Mesodermal cell (in vitro differentiated cells): ENCODE measurements around the gene ELOVL6.

Experiments
- H3K27ac ChIP-seq: 2 replicates; pipeline ENCODE4 v1.7.0; 2013; ENCODE audit warnings: mild to moderate bottlenecking, low read depth, low read length, moderate library complexity; ENCODE audit not compliant: severe bottlenecking
- H3K36me3 ChIP-seq: 2 replicates; pipeline ENCODE4 v1.7.1; 2013; ENCODE audit warnings: mild to moderate bottlenecking, low read length, moderate library complexity; ENCODE audit not compliant: control insufficient read depth, insufficient read depth
- H3K4me1 ChIP-seq: one replicate; pipeline ENCODE4 v1.7.1; 2013; ENCODE audit warnings: mild to moderate bottlenecking, low read length; ENCODE audit not compliant: insufficient read depth, control insufficient read depth, poor library complexity, severe bottlenecking
- H3K4me3 ChIP-seq: 2 replicates; pipeline ENCODE4 v1.7.0; 2013; ENCODE audit warnings: low read length, control low read depth, mild to moderate bottlenecking; ENCODE audit not compliant: insufficient read depth, poor library complexity, severe bottlenecking; ENCODE audit errors: extremely low read depth
- H3K9me3 ChIP-seq: 2 replicates; pipeline ENCODE4 v1.7.1; 2013; ENCODE audit warnings: mild to moderate bottlenecking, low read length, moderate library complexity; ENCODE audit not compliant: control insufficient read depth
- WGBS, 2 experiments: methylation state at CpG; one replicate each; pipeline ENCODE4 v1.1.5; 2013; ENCODE audit warnings: missing lambda C conversion rate in 2 of 2; ENCODE audit not compliant: insufficient coverage in 2 of 2; 5-methylcytosine and 5-hydroxymethylcytosine counted together

The ELOVL6 gene

GRCh38 chr4:110075083-110075738 is 123.2 kb downstream of the ELOVL6 start:
- no peaks in the 10 kb centered on the region for H3K9me3 ChIP-seq
- H3K36me3 ChIP-seq = peaks cover 41% of the 10 kb centered on the region
- H3K4me1 ChIP-seq = peaks cover 4% of the 10 kb centered on the region
- H3K27ac ChIP-seq = no peak overlapping the region
- no peak overlapping the region for H3K4me3 ChIP-seq

- H3K9me3 ChIP-seq = no peaks in the 10 kb centered on the region
- no peak overlapping the region for H3K27ac ChIP-seq
- 87 to 95% methylated on average over 2 to 3 of the region's 4 CpGs for WGBS, 2 experiments
- H3K4me1 ChIP-seq = peaks cover 4% of the 10 kb centered on the region
- H3K4me3 ChIP-seq = no peak overlapping the region
- H3K36me3 ChIP-seq = peaks cover 48% of the 10 kb centered on the region
These were observed 123.8 kb downstream of the ELOVL6 start for GRCh38 chr4:110074570-110074969.

GRCh38 chr4:110073053-110073845 is 125.2 kb downstream of the ELOVL6 start:
- no peak overlapping the region for H3K4me3 ChIP-seq
- peaks cover 4% of the 10 kb centered on the region for H3K4me1 ChIP-seq
- WGBS, 2 experiments = 86 to 100% methylated on average over 1 to 3 of the region's 10 CpGs

GRCh38 chr4:110071466-110071865 is 126.9 kb downstream of the ELOVL6 start:
- H3K36me3 ChIP-seq = peaks cover 48% of the 10 kb centered on the region
- no peak overlapping the region for H3K4me3 ChIP-seq
- no peaks in the 10 kb centered on the region for H3K9me3 ChIP-seq
- H3K27ac ChIP-seq = no peak overlapping the region
- H3K4me1 ChIP-seq = peaks cover 4% of the 10 kb centered on the region
- whole genome bisulfite sequencing, 2 experiments = 86 to 100% methylated on average over 1 of the region's 6 CpGs

More at GRCh38 chr4:110073053-110073845, 125.2 kb downstream of the ELOVL6 start:
- Histone ChIP-seq H3K36me3 (peaks cover 49% of the 10 kb centered on the region), H3K27ac (peak overlapping the region; percentile 41), H3K9me3 (no peaks in the 10 kb centered on the region)

- no peak overlapping the region for H3K27ac ChIP-seq
- peaks cover 32% of the 10 kb centered on the region for H3K36me3 ChIP-seq
- H3K4me1 ChIP-seq = no peaks in the 10 kb centered on the region
- no peak overlapping the region for H3K4me3 ChIP-seq
- H3K9me3 ChIP-seq = no peaks in the 10 kb centered on the region
- 95 to 100% methylated on average over 3 to 5 of the region's 8 CpGs for WGBS, 2 experiments
These were observed 130.2 kb downstream of the ELOVL6 start for GRCh38 chr4:110068248-110068647.

GRCh38 chr4:110064934-110065333 is 133.5 kb downstream of the ELOVL6 start:
- Histone ChIP-seq H3K4me3 (no peak overlapping the region), H3K4me1 (peaks cover 4% of the 10 kb centered on the region), H3K27ac (no peak overlapping the region), H3K36me3 (peaks cover 9% of the 10 kb centered on the region), H3K9me3 (no peaks in the 10 kb centered on the region)
- WGBS, 2 experiments = no CpG with 5 or more reads among the region's 2 CpGs

GRCh38 chr4:110064295-110064694 is 134.1 kb downstream of the ELOVL6 start:
- Histone ChIP-seq H3K9me3 (no peaks in the 10 kb centered on the region), H3K4me3 (no peak overlapping the region), H3K4me1 (peaks cover 5% of the 10 kb centered on the region), H3K27ac (no peak overlapping the region), H3K36me3 (peaks cover 4% of the 10 kb centered on the region)
- 100% methylated on average over 1 of the region's 1 CpG; no CpG with 5 or more reads in 1 of the 2 experiments for WGBS, 2 experiments

- WGBS, 2 experiments = 93 to 96% methylated on average over 3 to 4 of the region's 5 CpGs
These were observed 136.2 kb downstream of the ELOVL6 start for GRCh38 chr4:110062166-110062565.

GRCh38 chr4:110061076-110061475 is 137.3 kb downstream of the ELOVL6 start:
- no peak overlapping the region for H3K4me3 ChIP-seq
- H3K27ac ChIP-seq = no peak overlapping the region
- WGBS, 2 experiments = 90 to 100% methylated on average over 1 of the region's 2 CpGs
- peaks cover 9% of the 10 kb centered on the region for H3K4me1 ChIP-seq
- no peaks in the 10 kb centered on the region for H3K9me3 ChIP-seq
- peaks cover 27% of the 10 kb centered on the region for H3K36me3 ChIP-seq

More at GRCh38 chr4:110062166-110062565, 136.2 kb downstream of the ELOVL6 start:
- peaks cover 5% of the 10 kb centered on the region for H3K4me1 ChIP-seq
- H3K36me3 ChIP-seq = peaks cover 20% of the 10 kb centered on the region
- no peaks in the 10 kb centered on the region for H3K9me3 ChIP-seq
- H3K27ac ChIP-seq = no peak overlapping the region
- H3K4me3 ChIP-seq = no peak overlapping the region

GRCh38 chr4:110059556-110060191 is 138.7 kb downstream of the ELOVL6 start:
- H3K4me1 ChIP-seq = peaks cover 17% of the 10 kb centered on the region
- no peak overlapping the region for H3K4me3 ChIP-seq
- WGBS, 2 experiments = 88% methylated on average over 1 of the region's 3 CpGs; no CpG with 5 or more reads in 1 of the 2 experiments
- H3K27ac ChIP-seq = no peak overlapping the region
- peaks cover 36% of the 10 kb centered on the region for H3K36me3 ChIP-seq
- no peaks in the 10 kb centered on the region for H3K9me3 ChIP-seq
